Caco-2 (cell line): ENCODE measurements around the gene HDHD2. TPM values are rescaled to one million over a fixed set of nuclear protein-coding genes. Genes with fewer than 3 reads are reported as not detected.

Source experiments
- BruUV-seq: library from RNA; stranded (reverse); fragments of 400-500 nt; replicated peaks from 2 replicates; lab custom pipeline; 2021; lab: Mats Ljungman, UMichigan
- CTCF ChIA-PET: fragments of 300-600 bp; sonication (Branson Sonifier 250); formaldehyde crosslinking; loops from one replicate; lab custom pipeline; 2022; ENCODE audit warnings: antibody characterized with exemption; lab: Charles Lee
- POLR2A ChIA-PET: fragments of 300-600 bp; sonication (Branson Sonifier 250); formaldehyde crosslinking; loops from one replicate; lab custom pipeline; 2022; ENCODE audit warnings: antibody characterized with exemption; lab: Charles Lee
- DNase-seq, 2 experiments: peaks; one replicate each; pipeline versions ENCODE4 v3.0.0 to v3.0.0-alpha.2; 2020 to 2022
- H3K27me3 ChIP-seq: replicated peaks from 2 replicates; pipeline ENCODE4 v1.6.0; 2011; ENCODE audit warnings: low read length; ENCODE audit not compliant: control insufficient read depth, insufficient read depth
- H3K36me3 ChIP-seq: 2 replicates; pipeline ENCODE4 v1.5.1; 2011; ENCODE audit warnings: low read length; ENCODE audit not compliant: control insufficient read depth, insufficient read depth
- H3K4me1 ChIP-seq: fragments of 250-450 bp; sonication (Bioruptor Pico); 2 replicates; pipeline ENCODE4 v1.5.1; 2020; ENCODE audit warnings: mild to moderate bottlenecking
- H3K4me3 ChIP-seq: 2 replicates; pipeline ENCODE4 v1.5.1; 2011; ENCODE audit warnings: low read depth, mild to moderate bottlenecking, control low read depth, low read length
- H3K9me3 ChIP-seq: fragments of 250-450 bp; sonication (Bioruptor Pico); 2 replicates; pipeline ENCODE4 v1.5.1; 2020; ENCODE audit warnings: mild to moderate bottlenecking, moderate library complexity
- H3K27ac Mint-ChIP-seq: one replicate; pipeline ENCODE4 v1.8.0; 2022; ENCODE audit warnings: mixed read lengths; ENCODE audit not compliant: unreplicated experiment
- H3K27me3 Mint-ChIP-seq: one replicate; pipeline ENCODE4 v1.8.0; 2022; ENCODE audit warnings: mixed read lengths; ENCODE audit not compliant: insufficient read depth, unreplicated experiment
- H3K36me3 Mint-ChIP-seq: one replicate; pipeline ENCODE4 v1.8.0; 2022; ENCODE audit warnings: mild to moderate bottlenecking, mixed read lengths; ENCODE audit not compliant: insufficient read depth, unreplicated experiment
- H3K4me1 Mint-ChIP-seq: one replicate; pipeline ENCODE4 v1.8.0; 2022; ENCODE audit warnings: low read depth, mixed read lengths; ENCODE audit not compliant: unreplicated experiment
- H3K4me3 Mint-ChIP-seq: one replicate; pipeline ENCODE4 v1.8.0; 2022; ENCODE audit warnings: mild to moderate bottlenecking, moderate library complexity, mixed read lengths; ENCODE audit not compliant: unreplicated experiment
- H3K9me3 Mint-ChIP-seq: one replicate; pipeline ENCODE4 v1.8.0; 2022; ENCODE audit warnings: mixed read lengths; ENCODE audit not compliant: unreplicated experiment
- intact Hi-C: fragments of 100-400 bp; cut with micrococcal nuclease; formaldehyde crosslinking; loops from one replicate; pipeline ENCODE4 v1.10.0; 2022; ENCODE audit not compliant: unreplicated experiment
- total RNA-seq: library from RNA; stranded (reverse); gene quantifications from 2 replicates; pipeline ENCODE4 v1.2.3, GENCODE V29; 2022
- TF ChIP-seq, protein P1 (sequence below), 2 experiments: fragments of 200-600 bp in 1 of 2; IDR thresholded peaks; 1 replicate in 1 of 2; 2 replicates in 1 of 2; pipeline versions ENCODE4 v1.5.1 to v1.8.0; 2011 to 2022; ENCODE audit warnings: antibody characterized with exemption in 1 of 2, control low read depth in 1 of 2, inconsistent platforms in 1 of 2, low read depth in 1 of 2, low read length in 1 of 2, mild to moderate bottlenecking in 1 of 2, moderate library complexity in 1 of 2; ENCODE audit not compliant: insufficient read depth in 1 of 2, severe bottlenecking in 1 of 2, unreplicated experiment in 1 of 2

HDHD2 gene
- total RNA-seq, 1 experiment from 2014 or later: 14.7 TPM

DNA sequence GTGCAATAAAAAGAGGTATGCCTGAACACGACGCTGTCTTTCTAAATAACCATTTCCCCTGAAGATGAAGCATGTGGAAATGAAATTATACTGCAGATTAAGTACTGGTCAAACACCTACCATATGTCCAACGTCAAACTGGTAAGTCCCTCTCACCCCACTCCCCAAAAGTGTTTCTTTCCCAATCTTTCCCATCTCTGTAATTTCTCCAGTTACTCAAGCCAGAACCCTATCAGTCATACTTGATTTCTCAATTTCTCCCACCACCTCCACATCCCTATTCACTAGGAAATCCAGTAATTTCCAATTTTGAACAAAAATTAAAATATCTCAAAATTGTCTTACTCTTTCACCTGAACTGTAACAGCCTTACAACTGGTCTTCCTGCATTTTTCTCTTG is 29.2 kb downstream of the HDHD2 start:
- Mint-ChIP-seq H3K27ac (no peak overlapping the region), H3K9me3 (no peaks in the 10 kb centered on the region), H3K4me1 (no peaks in the 10 kb centered on the region), H3K4me3 (no peak overlapping the region), H3K36me3 (no peaks in the 10 kb centered on the region), H3K27me3 (no peaks in the 10 kb centered on the region)
- H3K27me3 ChIP-seq: no peaks in the 10 kb centered on the region
- TF ChIP-seq, protein P1, sequence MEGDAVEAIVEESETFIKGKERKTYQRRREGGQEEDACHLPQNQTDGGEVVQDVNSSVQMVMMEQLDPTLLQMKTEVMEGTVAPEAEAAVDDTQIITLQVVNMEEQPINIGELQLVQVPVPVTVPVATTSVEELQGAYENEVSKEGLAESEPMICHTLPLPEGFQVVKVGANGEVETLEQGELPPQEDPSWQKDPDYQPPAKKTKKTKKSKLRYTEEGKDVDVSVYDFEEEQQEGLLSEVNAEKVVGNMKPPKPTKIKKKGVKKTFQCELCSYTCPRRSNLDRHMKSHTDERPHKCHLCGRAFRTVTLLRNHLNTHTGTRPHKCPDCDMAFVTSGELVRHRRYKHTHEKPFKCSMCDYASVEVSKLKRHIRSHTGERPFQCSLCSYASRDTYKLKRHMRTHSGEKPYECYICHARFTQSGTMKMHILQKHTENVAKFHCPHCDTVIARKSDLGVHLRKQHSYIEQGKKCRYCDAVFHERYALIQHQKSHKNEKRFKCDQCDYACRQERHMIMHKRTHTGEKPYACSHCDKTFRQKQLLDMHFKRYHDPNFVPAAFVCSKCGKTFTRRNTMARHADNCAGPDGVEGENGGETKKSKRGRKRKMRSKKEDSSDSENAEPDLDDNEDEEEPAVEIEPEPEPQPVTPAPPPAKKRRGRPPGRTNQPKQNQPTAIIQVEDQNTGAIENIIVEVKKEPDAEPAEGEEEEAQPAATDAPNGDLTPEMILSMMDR (IDR thresholded peaks at IDR 0.05; ENCODE audit: insufficient read depth in 1 of 2, low read depth in 1 of 2, low read length in 1 of 2, severe bottlenecking in 1 of 2, unreplicated experiment in 1 of 2): no peak
- no peaks in the 10 kb centered on the region for H3K4me1 ChIP-seq
- H3K9me3 ChIP-seq: no peaks in the 10 kb centered on the region
- POLR2A ChIA-PET: no interaction called here
- no peak for DNase-seq
- BruUV-seq: no TSS peak
- no peaks in the 10 kb centered on the region for H3K36me3 ChIP-seq
- H3K4me3 ChIP-seq: no peak overlapping the region
- intact Hi-C loops: no loop called here
- CTCF ChIA-PET: no interaction called here

DNA sequence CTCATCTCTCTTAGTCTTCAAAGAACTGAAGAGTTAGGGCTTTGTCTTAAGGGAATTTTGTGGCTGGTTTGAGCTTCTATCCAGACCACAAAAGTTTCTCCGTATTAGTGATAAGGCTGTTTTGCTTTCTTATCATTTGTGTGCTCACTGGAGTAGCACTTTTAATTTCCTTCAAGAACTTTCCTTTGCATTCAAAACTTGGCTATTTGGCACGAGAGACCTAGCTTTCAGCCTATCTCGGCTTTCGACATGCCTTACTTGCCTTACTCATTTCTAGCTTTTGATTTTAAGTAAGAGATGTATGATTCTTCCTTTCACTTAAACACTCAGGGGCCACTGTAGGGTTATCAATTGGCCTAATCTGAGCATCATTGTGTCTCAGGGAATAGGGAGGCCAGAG is 29.9 kb downstream of the HDHD2 start:
- Mint-ChIP-seq H3K4me1 (no peaks in the 10 kb centered on the region), H3K36me3 (no peaks in the 10 kb centered on the region), H3K27me3 (no peaks in the 10 kb centered on the region), H3K27ac (no peak overlapping the region), H3K4me3 (no peak overlapping the region), H3K9me3 (no peaks in the 10 kb centered on the region)
- intact Hi-C loops: no loop called here
- ChIA-PET CTCF (no interaction called here), POLR2A (no interaction called here)
- Histone ChIP-seq H3K4me1 (no peaks in the 10 kb centered on the region), H3K4me3 (no peak overlapping the region), H3K9me3 (no peaks in the 10 kb centered on the region), H3K27me3 (no peaks in the 10 kb centered on the region), H3K36me3 (no peaks in the 10 kb centered on the region)
- DNase-seq: no peak
- BruUV-seq: no TSS peak
- TF ChIP-seq, protein P1 (IDR thresholded peaks at IDR 0.05; ENCODE audit: insufficient read depth in 1 of 2, low read depth in 1 of 2, low read length in 1 of 2, severe bottlenecking in 1 of 2, unreplicated experiment in 1 of 2): no peak

DNA sequence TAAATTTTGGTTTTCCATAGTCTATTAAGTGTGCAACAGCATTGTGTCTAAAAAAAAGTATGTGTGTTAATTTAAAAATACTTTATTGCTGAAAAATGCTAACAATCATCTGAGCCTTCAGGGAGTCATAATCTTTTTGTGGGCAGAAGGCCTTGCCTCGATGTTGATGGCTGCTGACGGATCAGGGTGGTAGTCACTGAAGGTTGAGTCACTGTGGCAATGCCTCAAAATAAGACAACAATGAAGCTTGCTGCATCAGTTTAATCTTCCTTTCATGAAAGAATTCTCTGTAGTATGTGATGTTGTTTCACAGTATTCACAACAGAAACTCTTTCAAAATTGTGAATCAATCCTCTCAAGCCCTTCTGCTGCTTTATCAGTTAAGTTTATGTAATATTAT is 31.3 kb downstream of the HDHD2 start:
- no peaks in the 10 kb centered on the region for H3K4me1 ChIP-seq
- no peaks in the 10 kb centered on the region for H3K36me3 Mint-ChIP-seq
- ChIA-PET CTCF (no interaction called here), POLR2A (no interaction called here)
- H3K4me3 Mint-ChIP-seq: no peak overlapping the region
- H3K27me3 Mint-ChIP-seq: no peaks in the 10 kb centered on the region
- BruUV-seq: no TSS peak
- no peaks in the 10 kb centered on the region for H3K9me3 Mint-ChIP-seq
- H3K27me3 ChIP-seq: no peaks in the 10 kb centered on the region
- H3K36me3 ChIP-seq: no peaks in the 10 kb centered on the region
- no peaks in the 10 kb centered on the region for H3K4me1 Mint-ChIP-seq
- no peak for DNase-seq
- no peak overlapping the region for H3K27ac Mint-ChIP-seq
- no peak overlapping the region for H3K4me3 ChIP-seq
- intact Hi-C loops: no loop called here
- TF ChIP-seq, protein P1 (IDR thresholded peaks at IDR 0.05; ENCODE audit: insufficient read depth in 1 of 2, low read depth in 1 of 2, low read length in 1 of 2, severe bottlenecking in 1 of 2, unreplicated experiment in 1 of 2): no peak
- H3K9me3 ChIP-seq: no peaks in the 10 kb centered on the region
